Measurements from ENCODE around the gene SLC5A4.

SLC5A4 gene

GRCh38 chr22:32205974-32206773 is 49.0 kb downstream of the SLC5A4 start:
- DNase-seq (ENCODE audit: low read depth): no peak
- TF ChIP-seq CTCF (conservative IDR thresholded peaks at IDR 0.05; ENCODE audit: low read depth, low read length): no peak
- no peak overlapping the region for H3K4me3 ChIP-seq (ENCODE audit: low read depth, low read length)

- H3K4me3 ChIP-seq (ENCODE audit: low read depth, low read length): no peak within 1 kb of the TSS
- DNase-seq (ENCODE audit: low read depth): peak; percentile 11
- no peak for TF ChIP-seq CTCF (conservative IDR thresholded peaks at IDR 0.05; ENCODE audit: low read depth, low read length)
These were observed 50.1 kb downstream of the SLC5A4 start, which contains the start of gene RFPL2 for GRCh38 chr22:32204856-32205722. RFPL2 (minus strand) TSS chr22:32205073; CDS start chr22:32202451, 2,622 bp downstream.

DNA sequence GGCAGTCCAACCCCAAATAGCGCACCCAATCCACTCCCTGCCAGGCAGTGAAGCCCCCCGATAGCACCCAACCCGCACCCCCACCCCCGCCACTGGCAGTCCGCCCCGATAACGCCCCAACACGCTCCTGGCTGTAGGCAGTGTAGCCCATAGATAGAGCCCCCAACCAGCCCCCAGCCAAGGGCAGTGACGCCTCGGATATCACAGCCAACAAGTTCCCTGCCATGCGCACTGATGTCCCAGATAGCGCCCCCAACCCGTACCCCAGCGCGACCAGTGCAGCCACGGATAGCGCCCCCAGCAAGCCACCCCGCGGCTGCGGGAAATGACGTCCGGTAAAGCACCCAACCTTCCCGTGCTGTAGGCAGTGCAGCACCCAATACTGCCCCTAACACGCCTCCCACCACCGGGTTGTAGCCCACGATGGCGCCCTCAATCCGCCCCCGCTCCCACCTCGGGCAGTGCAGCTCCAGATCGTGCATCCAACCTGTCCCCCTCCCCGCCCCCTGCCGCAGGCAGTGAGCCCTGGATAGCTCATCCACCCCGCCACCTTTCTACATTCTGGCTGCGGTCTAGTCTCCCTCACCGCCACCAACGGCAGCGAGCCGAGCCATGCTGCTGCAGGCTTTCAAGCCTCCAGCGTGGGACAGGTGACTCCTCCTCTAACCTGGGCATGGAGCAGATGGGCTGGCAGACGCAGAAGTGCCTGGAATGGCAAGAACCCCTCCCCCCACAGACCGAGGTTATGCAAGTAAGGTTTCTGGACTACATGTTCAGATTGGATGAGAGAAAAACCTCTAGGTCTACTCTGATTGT is 50.9 kb downstream of the SLC5A4 start:
- no peak for DNase-seq (ENCODE audit: low read depth)
- no peak for TF ChIP-seq CTCF (conservative IDR thresholded peaks at IDR 0.05; ENCODE audit: low read depth, low read length)
- H3K4me3 ChIP-seq (ENCODE audit: low read depth, low read length): no peak overlapping the region

DNA sequence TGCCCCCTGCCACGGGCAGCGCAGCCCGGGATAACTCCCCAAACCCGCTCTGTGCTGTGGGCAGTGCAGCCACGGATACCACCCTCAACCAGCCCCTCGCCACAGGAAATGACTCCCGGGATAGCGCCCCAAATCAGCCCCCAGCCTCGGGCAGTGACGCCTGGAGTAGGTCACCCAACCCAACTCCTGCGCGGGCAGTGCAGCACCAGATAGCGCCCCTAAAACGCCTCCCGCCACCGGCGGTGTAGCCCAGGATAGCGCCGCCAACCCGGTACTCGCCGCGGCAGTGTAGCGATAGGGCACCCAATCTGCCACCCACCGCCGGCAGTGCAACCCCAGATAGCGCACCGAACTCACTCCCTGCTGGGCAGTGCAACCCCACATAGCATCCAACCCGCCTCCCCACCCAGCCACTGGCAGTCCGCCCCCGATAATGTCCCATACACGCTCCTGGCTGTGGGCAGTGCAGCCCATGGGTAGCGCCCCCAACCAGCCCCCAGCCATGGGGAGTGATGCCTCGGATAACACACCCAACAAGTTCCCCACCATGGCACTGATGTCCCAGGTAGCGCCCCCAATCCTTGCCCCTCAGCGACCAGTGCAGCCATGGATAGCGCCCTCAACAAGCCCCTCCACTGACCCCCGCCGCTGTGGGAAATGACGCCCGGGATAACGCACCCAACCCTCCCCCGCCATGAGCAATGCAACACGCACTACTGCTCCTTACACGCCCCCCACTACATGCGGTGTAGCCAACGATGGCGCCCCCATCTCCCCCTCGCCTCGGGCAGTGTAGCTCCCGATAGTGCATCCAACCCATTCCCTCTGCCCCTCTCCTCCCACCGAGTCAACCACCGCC is 51.7 kb downstream of the SLC5A4 start:
- no peak for DNase-seq (ENCODE audit: low read depth)
- H3K4me3 ChIP-seq (ENCODE audit: low read depth, low read length): no peak overlapping the region
- no peak for TF ChIP-seq CTCF (conservative IDR thresholded peaks at IDR 0.05; ENCODE audit: low read depth, low read length)

GRCh38 chr22:32202539-32203180 is 52.5 kb downstream of the SLC5A4 start:
- DNase-seq (ENCODE audit: low read depth): peak; percentile 52
- H3K4me3 ChIP-seq (ENCODE audit: low read depth, low read length): no peak overlapping the region
- TF ChIP-seq CTCF (conservative IDR thresholded peaks at IDR 0.05; ENCODE audit: low read depth, low read length): peak; percentile 67
